ENCODE measurements around the gene TTYH3. TPM values are rescaled to one million over a fixed set of nuclear protein-coding genes. Genes with fewer than 3 reads are reported as not detected.

The TTYH3 gene
- total RNA-seq, 1 donor from 2014 or later, result 250 TPM

DNA sequence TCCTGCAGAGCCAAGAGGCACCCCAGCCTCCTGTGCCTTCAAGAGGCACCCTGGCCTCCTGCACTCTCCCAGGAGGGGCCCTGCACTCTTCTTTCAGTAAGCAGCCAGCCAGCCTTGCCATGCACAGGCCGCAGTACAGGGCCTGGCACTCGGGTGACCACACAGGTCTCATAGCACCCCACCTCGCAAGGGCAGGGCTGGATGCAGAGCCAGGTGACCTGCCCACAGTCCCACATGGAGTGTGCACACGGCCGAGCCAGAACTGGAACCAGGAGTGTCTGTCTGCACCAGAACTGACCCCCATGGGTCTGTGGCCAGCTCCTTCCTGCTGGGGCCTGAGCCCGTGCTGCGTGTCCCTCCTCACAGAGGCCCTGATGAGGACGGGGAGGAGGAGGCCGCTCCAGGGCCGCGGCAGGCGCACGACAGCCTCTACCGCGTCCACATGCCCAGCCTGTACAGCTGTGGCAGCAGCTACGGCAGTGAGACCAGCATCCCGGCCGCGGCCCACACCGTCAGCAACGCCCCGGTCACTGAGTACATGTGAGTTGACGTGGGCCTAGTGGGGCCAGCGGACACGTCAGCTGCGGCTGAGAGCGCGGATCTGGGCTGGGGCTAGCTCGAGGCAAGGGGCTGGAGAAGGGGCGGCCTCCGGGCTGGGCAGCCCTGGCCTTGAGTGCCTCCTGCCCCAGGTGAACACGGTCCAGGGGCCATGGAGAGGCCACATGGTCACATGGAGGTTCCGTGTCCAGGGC, 26.3 kb downstream of the TTYH3 start:
- Mint-ChIP-seq H3K4me1 (ENCODE audit: unreplicated experiment) (peaks cover 4% of the 10 kb centered on the region), H3K27me3 (ENCODE audit: unreplicated experiment) (peaks cover 11% of the 10 kb centered on the region), H3K27ac (ENCODE audit: unreplicated experiment) (peak overlapping the region; percentile 42), H3K9me3 (ENCODE audit: unreplicated experiment) (no peaks in the 10 kb centered on the region), H3K4me3 (ENCODE audit: unreplicated experiment) (no peak overlapping the region), H3K36me3 (ENCODE audit: low read depth, unreplicated experiment) (peaks cover 6% of the 10 kb centered on the region)
- TF ChIP-seq, protein P1, sequence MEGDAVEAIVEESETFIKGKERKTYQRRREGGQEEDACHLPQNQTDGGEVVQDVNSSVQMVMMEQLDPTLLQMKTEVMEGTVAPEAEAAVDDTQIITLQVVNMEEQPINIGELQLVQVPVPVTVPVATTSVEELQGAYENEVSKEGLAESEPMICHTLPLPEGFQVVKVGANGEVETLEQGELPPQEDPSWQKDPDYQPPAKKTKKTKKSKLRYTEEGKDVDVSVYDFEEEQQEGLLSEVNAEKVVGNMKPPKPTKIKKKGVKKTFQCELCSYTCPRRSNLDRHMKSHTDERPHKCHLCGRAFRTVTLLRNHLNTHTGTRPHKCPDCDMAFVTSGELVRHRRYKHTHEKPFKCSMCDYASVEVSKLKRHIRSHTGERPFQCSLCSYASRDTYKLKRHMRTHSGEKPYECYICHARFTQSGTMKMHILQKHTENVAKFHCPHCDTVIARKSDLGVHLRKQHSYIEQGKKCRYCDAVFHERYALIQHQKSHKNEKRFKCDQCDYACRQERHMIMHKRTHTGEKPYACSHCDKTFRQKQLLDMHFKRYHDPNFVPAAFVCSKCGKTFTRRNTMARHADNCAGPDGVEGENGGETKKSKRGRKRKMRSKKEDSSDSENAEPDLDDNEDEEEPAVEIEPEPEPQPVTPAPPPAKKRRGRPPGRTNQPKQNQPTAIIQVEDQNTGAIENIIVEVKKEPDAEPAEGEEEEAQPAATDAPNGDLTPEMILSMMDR (IDR thresholded peaks at IDR 0.05; ENCODE audit: unreplicated experiment), result no peak
- DNase-seq (ENCODE audit: low spot score), result no peak

DNA sequence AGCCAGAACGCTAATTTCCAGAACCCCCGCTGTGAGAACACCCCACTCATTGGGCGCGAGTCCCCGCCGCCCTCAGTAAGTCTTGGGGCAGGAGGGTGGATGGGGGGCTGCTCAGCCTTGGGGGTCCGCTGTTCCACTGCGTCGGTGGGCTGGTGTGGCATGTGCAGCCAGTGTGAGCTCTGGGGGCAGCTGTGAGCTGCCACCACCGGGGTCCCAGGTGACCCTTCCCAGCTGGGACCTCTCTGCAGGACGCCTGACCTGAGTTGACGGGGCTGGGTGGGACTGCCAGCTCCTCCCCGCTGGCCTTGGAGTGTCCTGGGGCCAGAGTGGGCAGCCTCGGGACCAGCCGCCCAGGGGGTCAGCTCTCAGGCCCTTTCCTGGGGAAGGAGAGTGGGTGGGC, 27.2 kb downstream of the TTYH3 start:
- no peaks in the 10 kb centered on the region for H3K9me3 Mint-ChIP-seq (ENCODE audit: unreplicated experiment)
- H3K4me3 Mint-ChIP-seq (ENCODE audit: unreplicated experiment), result no peak overlapping the region
- no peak overlapping the region for H3K27ac Mint-ChIP-seq (ENCODE audit: unreplicated experiment)
- peaks cover 4% of the 10 kb centered on the region for H3K4me1 Mint-ChIP-seq (ENCODE audit: unreplicated experiment)
- DNase-seq (ENCODE audit: low spot score), result no peak
- peaks cover 6% of the 10 kb centered on the region for H3K36me3 Mint-ChIP-seq (ENCODE audit: low read depth, unreplicated experiment)
- TF ChIP-seq, protein P1 (IDR thresholded peaks at IDR 0.05; ENCODE audit: unreplicated experiment), result no peak
- H3K27me3 Mint-ChIP-seq (ENCODE audit: unreplicated experiment), result peaks cover 14% of the 10 kb centered on the region

DNA sequence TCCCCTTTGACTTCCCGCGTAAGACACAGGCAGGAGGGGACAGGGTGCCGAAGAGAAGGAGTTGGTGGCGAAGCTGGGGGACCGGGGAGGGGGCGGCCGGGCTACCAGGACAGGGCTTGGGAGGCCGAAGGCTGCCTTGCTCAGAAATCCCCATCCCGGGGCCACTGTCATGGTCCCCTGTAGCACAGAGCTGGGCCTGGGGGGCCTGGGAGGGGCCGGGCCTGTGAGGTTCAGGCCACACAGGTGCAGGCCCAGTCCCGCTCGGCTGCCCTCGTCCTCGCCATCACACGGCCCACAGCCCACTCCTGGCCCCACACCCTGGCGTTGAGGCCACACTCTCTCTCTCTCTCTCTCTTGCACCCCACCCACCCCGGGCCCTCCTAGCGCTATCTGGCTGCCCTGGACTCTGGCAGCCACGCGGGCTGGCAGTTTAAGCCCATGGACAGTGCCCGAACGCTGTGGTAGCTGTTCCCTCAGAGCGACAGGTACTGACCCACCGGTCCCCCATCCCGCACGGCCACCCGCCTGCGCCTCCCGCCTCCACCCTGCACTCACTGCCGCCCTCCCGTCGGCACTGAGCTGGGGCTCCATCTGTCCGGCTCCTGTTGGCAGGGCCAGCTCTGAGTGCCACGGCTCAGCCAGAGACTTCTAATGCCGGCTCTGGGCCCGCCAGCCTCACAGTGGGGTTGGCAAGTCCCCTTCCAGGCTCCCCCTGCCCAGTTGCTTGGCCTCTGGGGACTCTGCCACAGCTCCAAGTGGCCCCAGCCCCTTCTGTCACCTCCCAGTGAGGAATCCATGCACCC, 28.0 kb downstream of the TTYH3 start:
- Mint-ChIP-seq H3K36me3 (ENCODE audit: low read depth, unreplicated experiment) (peaks cover 6% of the 10 kb centered on the region), H3K9me3 (ENCODE audit: unreplicated experiment) (no peaks in the 10 kb centered on the region), H3K27me3 (ENCODE audit: unreplicated experiment) (peaks cover 16% of the 10 kb centered on the region), H3K27ac (ENCODE audit: unreplicated experiment) (no peak overlapping the region), H3K4me1 (ENCODE audit: unreplicated experiment) (peaks cover 6% of the 10 kb centered on the region), H3K4me3 (ENCODE audit: unreplicated experiment) (no peak overlapping the region)
- TF ChIP-seq, protein P1 (IDR thresholded peaks at IDR 0.05; ENCODE audit: unreplicated experiment), result no peak
- no peak for DNase-seq (ENCODE audit: low spot score)

DNA sequence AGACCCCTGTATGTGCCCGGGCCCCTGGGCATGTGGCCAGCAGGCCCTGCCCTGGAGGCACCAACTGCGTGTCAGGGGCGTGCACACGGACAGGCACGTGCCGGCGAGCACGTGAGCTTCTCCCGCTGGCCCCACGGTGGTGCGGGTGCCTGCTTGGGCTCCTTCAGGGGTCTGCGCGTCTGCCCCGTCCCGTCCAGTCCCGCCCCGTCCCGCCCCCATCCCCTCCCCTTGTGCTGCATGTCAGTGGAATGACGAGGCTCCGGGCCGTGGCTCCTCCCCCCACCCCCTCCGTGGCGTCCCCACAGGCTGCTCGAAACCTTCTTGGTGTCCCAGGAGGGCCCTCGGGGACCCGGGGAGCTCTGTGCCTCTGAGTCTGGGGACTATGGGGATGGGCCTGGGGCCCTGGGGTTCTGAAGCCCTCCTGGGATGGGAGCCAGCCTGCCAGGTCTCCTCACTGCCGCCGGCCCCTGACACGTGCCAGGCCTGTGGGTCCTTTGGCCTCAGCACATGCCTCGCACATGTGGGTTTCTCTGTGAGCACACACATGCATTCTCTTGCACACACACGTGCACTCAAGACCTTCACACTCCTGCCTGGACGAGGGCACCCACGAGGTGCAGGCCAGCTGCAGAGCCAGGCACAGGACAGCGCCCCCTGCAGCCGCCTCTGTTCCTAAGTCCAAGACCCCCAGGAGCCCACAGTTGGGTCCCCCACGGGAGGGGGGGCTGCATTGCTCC, 28.7 kb downstream of the TTYH3 start:
- Mint-ChIP-seq H3K27ac (ENCODE audit: unreplicated experiment) (no peak overlapping the region), H3K4me1 (ENCODE audit: unreplicated experiment) (peaks cover 6% of the 10 kb centered on the region)

More for the DNA sequence above, 28.7 kb downstream of the TTYH3 start:
- Mint-ChIP-seq H3K27me3 (ENCODE audit: unreplicated experiment) (peaks cover 20% of the 10 kb centered on the region), H3K9me3 (ENCODE audit: unreplicated experiment) (no peaks in the 10 kb centered on the region), H3K4me3 (ENCODE audit: unreplicated experiment) (no peak overlapping the region), H3K36me3 (ENCODE audit: low read depth, unreplicated experiment) (peaks cover 6% of the 10 kb centered on the region)
- TF ChIP-seq, protein P1 (IDR thresholded peaks at IDR 0.05; ENCODE audit: unreplicated experiment), result peak; percentile 52
- DNase-seq (ENCODE audit: low spot score), result no peak

Measured in endothelial cell (in vitro differentiated cells).